NCI-H1694 (cell line): ENCODE data around the gene TTC9.

Source experiments
- DNase-seq: peaks from one replicate; lab custom pipeline; 2025; lab: John Stamatoyannopoulos, UW

The TTC9 gene

DNA sequence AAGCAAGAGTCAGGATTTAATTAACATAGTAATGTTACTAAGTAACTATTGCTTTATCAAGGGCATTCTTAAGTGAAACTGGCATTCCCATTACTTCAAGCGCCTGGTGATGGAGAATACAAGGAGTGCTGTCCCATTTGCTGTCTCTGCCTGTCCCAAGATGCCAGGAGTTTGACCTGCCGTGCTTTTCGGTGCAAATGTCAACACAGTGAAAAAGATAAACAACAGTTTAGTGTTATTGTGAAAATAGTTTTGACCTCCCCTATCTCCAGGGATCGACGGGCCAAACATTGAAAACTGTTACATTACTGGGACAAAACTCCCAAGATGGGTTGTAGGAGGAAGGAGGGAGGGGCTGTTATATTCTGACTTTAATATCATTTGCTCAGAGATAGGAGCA is 74.8 kb downstream of the TTC9 start:
- no peak for DNase-seq

- DNase-seq, result no peak
Measured at GRCh38 chr14:70716958-70717357, 75.2 kb downstream of the TTC9 start.

DNA sequence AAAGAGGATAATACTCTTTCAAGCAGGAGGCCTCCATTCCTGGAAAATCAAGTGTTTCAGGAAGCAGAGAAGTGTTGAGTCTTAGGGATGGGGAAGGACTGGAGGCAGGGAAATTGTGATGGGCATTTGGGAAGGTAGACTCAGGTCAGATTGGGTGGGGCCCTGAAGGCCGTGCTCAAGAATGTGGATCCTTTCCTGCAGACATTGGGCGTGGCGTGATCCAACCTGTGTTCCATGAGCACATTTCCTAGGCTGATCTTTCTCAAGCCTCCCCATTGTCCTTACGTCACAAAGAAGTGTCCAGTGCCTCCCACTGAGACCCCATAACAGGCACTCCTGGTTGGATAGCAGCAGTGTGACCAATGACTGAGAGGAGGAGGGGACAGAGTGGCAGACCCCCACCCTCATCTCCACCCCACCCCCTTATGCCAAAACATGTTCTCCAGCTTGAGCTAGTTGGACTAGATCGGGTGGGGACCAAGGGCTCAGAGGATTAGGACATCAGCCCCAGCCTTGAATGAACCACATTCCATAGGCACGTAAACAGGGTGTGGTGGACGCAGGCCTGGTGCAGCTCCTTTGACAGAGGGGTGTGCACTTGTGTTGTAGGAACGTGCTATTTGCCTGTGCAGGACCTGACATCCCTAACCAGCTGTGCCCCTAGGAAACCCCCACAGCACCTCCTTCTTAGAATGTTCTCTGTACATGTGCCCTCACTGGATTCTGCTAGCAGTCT is 76.8 kb downstream of the TTC9 start:
- no peak for DNase-seq

DNA sequence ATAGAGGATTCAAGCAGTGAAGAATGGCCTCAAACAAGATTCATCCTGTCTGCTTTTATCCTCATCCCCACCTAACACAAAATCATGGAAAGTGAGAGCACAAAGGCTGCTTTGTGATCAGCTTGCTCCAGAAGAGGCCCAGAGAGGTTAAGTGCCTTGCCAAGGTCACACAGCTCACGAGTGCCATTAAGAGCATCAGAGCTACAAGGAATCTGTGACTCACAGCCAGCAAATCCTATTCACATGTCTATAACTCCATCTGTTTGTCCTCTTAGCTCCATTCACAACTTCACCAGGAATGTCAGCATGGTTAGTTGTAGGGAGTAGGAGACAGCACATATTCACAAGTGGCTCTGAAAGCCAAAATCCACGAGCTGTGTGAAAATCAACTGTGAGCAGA is 79.8 kb downstream of the TTC9 start:
- DNase-seq, result no peak

DNA sequence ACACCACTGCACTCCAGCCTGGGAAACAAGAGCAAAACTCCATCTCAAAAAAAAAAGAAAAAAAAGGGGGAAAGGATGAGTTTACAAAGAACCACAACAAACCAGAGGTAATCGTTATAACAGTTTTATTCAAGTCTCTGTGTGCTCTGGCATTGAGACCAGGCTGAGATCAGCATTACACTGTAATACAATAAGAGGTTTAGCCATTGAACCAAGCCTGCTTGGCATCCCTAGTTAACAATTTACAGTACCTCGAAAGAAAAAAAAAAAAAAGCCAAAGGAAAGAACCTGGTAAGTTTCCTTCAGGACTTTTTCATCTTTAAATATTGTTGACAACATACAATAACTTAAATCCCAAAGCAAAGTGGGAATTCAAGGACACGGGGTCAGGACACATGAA is 80.7 kb downstream of the TTC9 start:
- no peak for DNase-seq

DNA sequence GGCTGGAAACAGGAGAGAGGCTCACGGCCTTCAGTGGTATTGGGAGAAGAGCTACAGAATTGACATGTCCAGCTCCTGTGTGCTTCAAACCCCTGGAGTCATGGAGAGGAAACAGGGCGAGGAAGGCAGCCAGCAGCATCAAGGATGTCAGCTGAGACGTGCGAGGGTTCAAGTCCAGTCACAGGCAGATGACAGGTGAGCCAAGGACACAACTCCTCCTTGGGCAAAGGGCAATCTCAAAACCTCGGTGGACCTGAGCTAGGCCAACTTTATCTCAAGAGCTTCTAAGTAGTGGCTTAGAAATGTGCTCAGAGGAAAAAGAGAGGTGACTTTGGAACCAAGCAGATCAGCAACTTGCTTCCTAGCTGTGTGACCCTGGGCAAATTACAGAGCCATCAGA is 81.6 kb downstream of the TTC9 start:
- no peak for DNase-seq

DNA sequence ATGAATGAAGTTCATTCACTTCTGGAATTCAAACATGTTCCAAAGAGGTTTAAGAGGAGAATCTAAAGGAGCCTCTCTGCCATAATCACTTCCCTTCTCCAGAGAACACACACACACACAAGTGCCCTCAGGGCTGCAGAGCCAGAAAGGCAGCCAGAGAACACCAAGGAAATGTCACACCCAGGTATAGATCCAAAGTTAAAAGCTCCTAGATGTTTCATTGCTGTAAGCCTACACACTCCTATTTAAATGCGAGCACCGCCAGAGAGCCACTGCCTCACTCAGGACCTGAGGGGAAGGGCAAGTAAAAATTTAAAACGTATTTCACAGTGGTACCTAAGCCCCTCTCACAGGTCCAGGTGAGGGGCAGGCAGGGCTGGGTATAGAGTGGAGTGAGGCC is 82.4 kb downstream of the TTC9 start:
- no peak for DNase-seq

DNA sequence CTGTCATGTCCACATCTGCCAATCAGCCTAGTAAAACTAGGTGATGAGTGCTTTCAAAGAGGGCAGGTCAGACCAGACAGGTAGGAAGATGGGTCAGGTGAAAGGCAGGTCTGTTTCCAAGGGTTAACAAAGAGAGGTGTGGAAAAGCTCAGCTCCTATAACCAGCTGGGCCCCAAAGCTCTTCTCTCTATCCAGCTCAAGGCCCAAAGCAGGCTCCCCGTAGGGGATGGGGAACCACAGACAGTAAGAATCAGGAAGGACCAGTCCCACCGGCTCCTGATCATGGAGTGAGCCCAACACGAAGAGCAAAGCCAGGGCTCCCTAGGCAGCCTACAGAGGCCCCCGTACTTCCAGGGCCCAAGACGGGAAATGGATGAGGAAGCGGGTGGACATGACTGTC is 83.2 kb downstream of the TTC9 start:
- DNase-seq, result no peak
